B cell (primary cell): Measurements from ENCODE around the gene ZNF429. TPM values are rescaled to one million over a fixed set of nuclear protein-coding genes. Genes with fewer than 3 reads are reported as not detected.
"Not testable (repeated sequence)": the region's sequence is repeated elsewhere in the genome, so short reads cannot be mapped to it uniquely, and the experiment has no call there.

Source experiments
- ATAC-seq: fragments of 200-7000 bp; cut with Tn5 transposase; one replicate; pipeline ENCODE4 v1.10.0; 2021; ENCODE audit warnings: low read depth, mild to moderate bottlenecking, moderate number of reproducible peaks, moderate library complexity
- CTCF ChIA-PET: fragments of 350-600 bp; sonication (Branson Sonifier 250); formaldehyde crosslinking; loops from one replicate; lab custom pipeline; 2021; ENCODE audit warnings: antibody characterized with exemption, inconsistent platforms; lab: Charles Lee
- POLR2A ChIA-PET: fragments of 350-600 bp; sonication (Branson Sonifier 250); formaldehyde crosslinking; loops from one replicate; lab custom pipeline; 2021; ENCODE audit warnings: antibody characterized with exemption; lab: Charles Lee
- DNase-seq: peaks from one replicate; pipeline ENCODE4 v3.0.0; 2013
- H2AFZ ChIP-seq: 2 replicates; pipeline ENCODE4 v1.6.1; 2012; ENCODE audit warnings: mild to moderate bottlenecking, low read depth, low read length; ENCODE audit not compliant: insufficient read depth, poor library complexity, severe bottlenecking
- H3K27ac ChIP-seq, 2 donors: 1 replicate in 1 of 2; 2 replicates in 1 of 2; pipeline ENCODE4 v1.5.1; 2012 to 2013; ENCODE audit warnings: low read length in 2 of 2, mild to moderate bottlenecking in 2 of 2, moderate library complexity in 1 of 2
- H3K27me3 ChIP-seq, 4 experiments: fragments of 200-600 bp in 1 of 4; sonication (generic) in 1 of 4; replicated peaks in 1 of 4; 1 replicate in 2 of 4; 2 replicates in 2 of 4; pipeline versions ENCODE4 v1.6.1 to v1.7.0; 2013 to 2016; ENCODE audit warnings: low read length in 3 of 4, mild to moderate bottlenecking in 2 of 4, mixed read lengths in 1 of 4, moderate library complexity in 1 of 4; ENCODE audit not compliant: insufficient read depth in 4 of 4, control insufficient read depth in 3 of 4; ENCODE audit errors: control extremely low read depth in 1 of 4
- H3K36me3 ChIP-seq, 2 experiments: replicated peaks in 1 of 2; 1 replicate in 1 of 2; 2 replicates in 1 of 2; pipeline versions ENCODE4 v1.6.1 to v1.7.1; 2013; ENCODE audit warnings: low read length in 1 of 2; ENCODE audit not compliant: insufficient read depth in 2 of 2, control insufficient read depth in 1 of 2; ENCODE audit errors: control extremely low read depth in 1 of 2, extremely low read depth in 1 of 2
- H3K4me1 ChIP-seq, 2 donors: fragments of 200-600 bp in 1 of 2; sonication (generic) in 1 of 2; 1 replicate in 1 of 2; 2 replicates in 1 of 2; pipeline versions ENCODE4 v1.5.1 to v1.6.1; 2013 to 2017; ENCODE audit warnings: low read length in 2 of 2; ENCODE audit not compliant: control insufficient read depth in 2 of 2, insufficient read depth in 2 of 2
- H3K4me2 ChIP-seq: replicated peaks from 2 replicates; pipeline ENCODE3; 2012; ENCODE audit warnings: mild to moderate bottlenecking, low read depth, low read length; ENCODE audit not compliant: poor library complexity, severe bottlenecking
- H3K4me3 ChIP-seq, 5 experiments: fragments of 200-600 bp in 1 of 5; sonication (generic) in 1 of 5; 1 replicate in 3 of 5; 2 replicates in 2 of 5; pipeline versions ENCODE4 v1.5.1 to v1.7.0; 2011 to 2016; ENCODE audit warnings: low read length in 4 of 5, mild to moderate bottlenecking in 4 of 5, low read depth in 2 of 5, control low read depth in 1 of 5, moderate library complexity in 1 of 5; ENCODE audit not compliant: insufficient read depth in 1 of 5; ENCODE audit errors: control extremely low read depth in 1 of 5, extremely low read depth in 1 of 5
- H3K79me2 ChIP-seq: fragments of 200-600 bp; sonication (generic); one replicate; pipeline ENCODE4 v1.6.0; 2016; ENCODE audit warnings: low read length; ENCODE audit not compliant: control insufficient read depth, insufficient read depth
- H3K9ac ChIP-seq: fragments of 200-600 bp; sonication (generic); 2 replicates; pipeline ENCODE4 v1.6.1; 2017; ENCODE audit warnings: mild to moderate bottlenecking, low read length, moderate library complexity
- H3K9me3 ChIP-seq, 3 donors: one replicate each; pipeline versions ENCODE4 v1.6.1 to v1.7.1; 2013; ENCODE audit warnings: low read length in 2 of 3; ENCODE audit not compliant: control insufficient read depth in 2 of 3, insufficient read depth in 1 of 3; ENCODE audit errors: control extremely low read depth in 1 of 3
- H4K20me1 ChIP-seq: 2 replicates; pipeline ENCODE4 v1.6.0; 2012; ENCODE audit warnings: mild to moderate bottlenecking, low read length; ENCODE audit not compliant: insufficient read depth, control insufficient read depth, poor library complexity, severe bottlenecking
- H3K27ac Mint-ChIP-seq: one replicate; pipeline ENCODE4 v1.8.0; 2021; ENCODE audit warnings: mixed read lengths
- H3K27me3 Mint-ChIP-seq: one replicate; pipeline ENCODE4 v1.8.0; 2021; ENCODE audit warnings: mixed read lengths
- H3K4me1 Mint-ChIP-seq: one replicate; pipeline ENCODE4 v1.8.0; 2021; ENCODE audit warnings: mixed read lengths
- H3K4me3 Mint-ChIP-seq: one replicate; pipeline ENCODE4 v1.8.0; 2021; ENCODE audit warnings: mixed read lengths
- H3K9me3 Mint-ChIP-seq: one replicate; pipeline ENCODE4 v1.8.0; 2022; ENCODE audit warnings: mixed read lengths; ENCODE audit not compliant: insufficient read depth
- CTCF ChIP-seq: fragments of 200-600 bp; IDR thresholded peaks from one replicate; pipeline ENCODE4 v1.8.0; 2022; ENCODE audit warnings: antibody characterized with exemption, mild to moderate bottlenecking
- EZH2 ChIP-seq: IDR thresholded peaks from 2 replicates; pipeline ENCODE4 v1.6.1; 2012; ENCODE audit warnings: borderline replicate concordance, low read depth, mild to moderate bottlenecking, moderate library complexity, low read length; ENCODE audit not compliant: insufficient read depth, poor library complexity, severe bottlenecking
- WGBS: methylation state at CpG from one replicate; pipeline ENCODE4 v1.1.5; 2013; ENCODE audit warnings: missing lambda C conversion rate; ENCODE audit not compliant: insufficient coverage; 5-methylcytosine and 5-hydroxymethylcytosine counted together
- intact Hi-C: fragments of 100-400 bp; cut with micrococcal nuclease; formaldehyde crosslinking; loops from one replicate; pipeline ENCODE4 v1.10.0; 2022
- polyA plus RNA-seq: library from polyadenylated mRNA; depleted of rRNA; stranded (reverse); fragments of >200 nt; gene quantifications from 2 replicates; pipeline ENCODE4 v1.2.3, GENCODE V29; 2012
- total RNA-seq, 2 donors: library from RNA; stranded (reverse); fragments of 120-200 nt in 1 of 2; gene quantifications; 1 replicate in 1 of 2; 2 replicates in 1 of 2; pipeline versions ENCODE4 v1.2.3 to v1.2.4, GENCODE V29; 2013 to 2022

The ZNF429 gene
- total and polyA plus RNA-seq, 2 donors (not counting 1 experiment from before 2014, with no cell fraction given), result 15.8 to 23.2 TPM

GRCh38 chr19:21566073-21566472 is 60.7 kb downstream of the ZNF429 start:
- ChIA-PET POLR2A (interaction anchor here (0.7 kb wide), 1 partner anchor 39 kb away, joined by 3 read pairs; no protein-coding TSS in a partner anchor), CTCF (no interaction called here)
- 63% methylated on average over 1 of the region's 3 CpGs for WGBS
- no peaks in the 10 kb centered on the region for H4K20me1 ChIP-seq
- H3K4me1 ChIP-seq, result peaks cover 0 to 3% of the 10 kb centered on the region in 2 donors
- H3K9me3 ChIP-seq, result peaks cover 4 to 33% (median 4%) of the 10 kb centered on the region in 3 donors
- H2AFZ ChIP-seq, result no peak overlapping the region
- H3K4me1 Mint-ChIP-seq, result peaks cover 24% of the 10 kb centered on the region
- ATAC-seq (no peak), DNase-seq (no peak)
- no peaks in the 10 kb centered on the region for H3K36me3 ChIP-seq
- H3K4me3 ChIP-seq, result no peak overlapping the region
- intact Hi-C loops, result no loop called here
- TF ChIP-seq EZH2, result no peak
- no peak for TF ChIP-seq CTCF
- H3K27me3 Mint-ChIP-seq, result no peaks in the 10 kb centered on the region
- H3K4me2 ChIP-seq, result no peak overlapping the region
- no peaks in the 10 kb centered on the region for H3K79me2 ChIP-seq
- H3K27me3 ChIP-seq, result no peaks in the 10 kb centered on the region
- peak overlapping the region; percentile 24 for H3K4me3 Mint-ChIP-seq
- H3K27ac ChIP-seq, result no peak overlapping the region
- H3K9ac ChIP-seq, result no peak overlapping the region
- H3K9me3 Mint-ChIP-seq, result peaks cover 2% of the 10 kb centered on the region
- H3K27ac Mint-ChIP-seq, result peak overlapping the region; percentile 32

- WGBS, result 80% methylated on average over 1 of the region's 4 CpGs
- Histone ChIP-seq H3K9me3 (peaks cover 0 to 34% (median 6%) of the 10 kb centered on the region in 3 donors), H3K4me3 (peak overlapping the region in 2 of 5 experiments; percentile 33 to 37)
- POLR2A ChIA-PET, result interaction anchor here (0.6 kb wide), 1 partner anchor 322 kb away, joined by 5 read pairs; no protein-coding TSS in a partner anchor
- H3K27me3 Mint-ChIP-seq, intact Hi-C loops, H3K27me3 ChIP-seq, H3K36me3 ChIP-seq, H3K9me3 Mint-ChIP-seq, H3K79me2 ChIP-seq, H2AFZ ChIP-seq, H3K4me2 ChIP-seq, CTCF ChIA-PET, H3K27ac ChIP-seq, H4K20me1 ChIP-seq, H3K4me1 ChIP-seq, H3K9ac ChIP-seq, DNase-seq, ATAC-seq: not testable (repeated sequence)
- Mint-ChIP-seq H3K4me3 (peak overlapping the region; percentile 81), H3K4me1 (peaks cover 24% of the 10 kb centered on the region), H3K27ac (peak overlapping the region; percentile 37)
These were observed 62.4 kb downstream of the ZNF429 start for GRCh38 chr19:21567806-21568205.
